Measurements from ENCODE around the gene SLC22A3.

Gene SLC22A3

GRCh38 chr6:160379466-160379865 lies 31.3 kb downstream of the SLC22A3 start:
- TF ChIP-seq CTCF (IDR thresholded peaks at IDR 0.05): no peak

- TF ChIP-seq CTCF (IDR thresholded peaks at IDR 0.05): no peak
Observed at GRCh38 chr6:160382946-160383345, 34.8 kb downstream of the SLC22A3 start.

GRCh38 chr6:160386869-160387530 lies 38.8 kb downstream of the SLC22A3 start:
- no peak for TF ChIP-seq CTCF (IDR thresholded peaks at IDR 0.05)

- TF ChIP-seq CTCF (IDR thresholded peaks at IDR 0.05): no peak
Observed at GRCh38 chr6:160387916-160388643, 39.9 kb downstream of the SLC22A3 start.

- no peak for TF ChIP-seq CTCF (IDR thresholded peaks at IDR 0.05)
Observed at GRCh38 chr6:160388922-160389321, 40.7 kb downstream of the SLC22A3 start.

GRCh38 chr6:160391419-160392116 lies 43.4 kb downstream of the SLC22A3 start:
- no peak for TF ChIP-seq CTCF (IDR thresholded peaks at IDR 0.05)

- TF ChIP-seq CTCF (IDR thresholded peaks at IDR 0.05): no peak
Observed at GRCh38 chr6:160393891-160394653, 45.9 kb downstream of the SLC22A3 start.
